NB4 (cell line): ENCODE measurements around the gene NOP9.

Source experiments
- DNase-seq: peaks from one replicate; pipeline ENCODE4 v3.0.0; 2010; ENCODE audit warnings: low read depth
- H3K4me3 ChIP-seq: one replicate; pipeline ENCODE4 v1.5.1; 2011; ENCODE audit warnings: mild to moderate bottlenecking, low read depth, low read length, moderate library complexity
- CTCF ChIP-seq: IDR thresholded peaks from one replicate; pipeline ENCODE4 v1.5.1; 2012; ENCODE audit warnings: low read depth, low read length
- MYC ChIP-seq: IDR thresholded peaks from 2 replicates; pipeline ENCODE4 v1.6.1; 2011; ENCODE audit warnings: low read depth, low read length
- POLR2A ChIP-seq: IDR thresholded peaks from 2 replicates; pipeline ENCODE4 v1.6.1; 2011; ENCODE audit warnings: mild to moderate bottlenecking; ENCODE audit not compliant: insufficient read length; ENCODE audit errors: extremely low read depth
- TF ChIP-seq, protein P1 (sequence below): IDR thresholded peaks from 2 replicates; pipeline ENCODE4 v1.6.1; 2011; ENCODE audit warnings: low read depth, low read length

Gene NOP9

DNA sequence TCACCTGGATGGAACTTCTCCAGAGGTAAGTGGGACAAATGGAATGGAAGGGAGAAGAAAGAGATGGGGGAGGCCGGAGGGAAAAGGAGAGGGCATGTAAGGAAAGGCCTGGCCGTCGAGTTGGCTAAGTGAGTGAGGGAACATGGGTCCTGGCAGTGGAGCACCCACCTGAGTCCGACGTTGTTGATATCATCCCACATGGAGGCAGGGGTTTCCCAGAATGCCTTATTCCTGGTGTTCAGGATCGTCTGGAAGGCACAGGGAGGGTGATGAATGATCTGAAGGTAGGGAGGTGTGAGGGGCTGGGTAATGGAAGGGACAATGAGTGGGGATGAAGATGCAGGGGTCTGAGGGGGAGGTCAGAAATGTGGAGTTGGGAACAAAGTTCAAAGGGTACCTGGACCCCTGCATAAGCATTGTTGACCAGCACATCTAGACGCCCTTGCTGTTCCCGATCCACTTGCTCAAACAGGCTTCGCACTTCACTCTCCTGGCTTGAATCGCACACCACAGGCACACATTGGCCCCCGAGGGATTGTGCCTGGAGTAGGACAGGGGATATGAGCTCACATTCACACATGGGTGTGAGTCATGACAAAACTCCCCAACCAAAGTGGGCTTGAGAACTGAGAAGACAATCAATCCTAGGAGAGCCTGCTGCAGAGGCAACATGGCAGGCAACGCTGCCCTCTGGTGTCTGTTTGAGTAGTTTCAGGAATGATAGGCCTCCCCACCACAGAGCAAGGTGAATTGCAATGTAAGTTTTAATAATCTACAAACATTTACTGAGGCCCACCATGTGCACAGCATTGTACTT, 3.1 kb upstream of the NOP9 start:
- no peak overlapping the region for H3K4me3 ChIP-seq
- DNase-seq, result peak; percentile 91
- TF ChIP-seq CTCF (peak; percentile 71), MYC (peak; percentile 39), POLR2A (no peak)
- TF ChIP-seq, protein P1, sequence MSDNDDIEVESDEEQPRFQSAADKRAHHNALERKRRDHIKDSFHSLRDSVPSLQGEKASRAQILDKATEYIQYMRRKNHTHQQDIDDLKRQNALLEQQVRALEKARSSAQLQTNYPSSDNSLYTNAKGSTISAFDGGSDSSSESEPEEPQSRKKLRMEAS, result peak; percentile 74

DNA sequence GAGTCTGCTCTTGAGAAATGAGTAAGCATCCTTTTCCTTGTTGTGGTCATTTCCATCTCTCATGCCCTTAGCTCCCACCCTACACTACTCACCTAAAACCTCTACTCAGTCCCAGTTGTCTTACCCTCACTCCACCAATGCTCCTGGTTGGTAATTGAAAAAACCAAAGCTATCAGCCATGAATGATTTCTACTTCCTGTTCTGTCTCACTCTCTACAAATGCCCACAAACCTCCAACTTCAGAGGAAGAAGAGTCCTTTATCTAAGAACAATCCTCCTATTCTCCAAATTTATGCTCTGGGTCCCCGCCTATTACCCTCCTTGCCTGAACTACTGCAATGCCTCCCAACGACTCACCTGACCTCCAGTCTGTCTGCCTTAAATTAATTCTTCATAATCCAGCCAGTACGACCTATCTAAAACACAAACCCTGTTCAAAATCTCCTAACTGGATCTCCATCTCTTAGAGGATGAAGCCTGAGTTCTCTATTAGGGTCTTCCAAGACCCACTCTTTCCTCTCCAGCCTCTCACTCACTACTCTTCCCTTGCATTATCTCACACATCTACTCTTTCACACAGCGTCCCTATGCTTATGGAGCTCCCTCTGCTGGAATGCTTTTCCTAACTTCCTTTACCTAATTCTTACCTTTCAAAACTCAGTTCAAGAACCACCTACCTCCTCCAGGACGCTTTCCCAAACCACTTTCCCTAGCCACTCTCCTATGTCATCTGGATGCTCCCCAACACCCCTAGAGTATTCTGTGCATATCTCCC, 2.3 kb upstream of the NOP9 start:
- peak; percentile 18 for TF ChIP-seq CTCF
- TF ChIP-seq POLR2A, result no peak
- TF ChIP-seq MYC, result no peak
- TF ChIP-seq, protein P1, result no peak
- DNase-seq, result peak; percentile 38
- no peak overlapping the region for H3K4me3 ChIP-seq

DNA sequence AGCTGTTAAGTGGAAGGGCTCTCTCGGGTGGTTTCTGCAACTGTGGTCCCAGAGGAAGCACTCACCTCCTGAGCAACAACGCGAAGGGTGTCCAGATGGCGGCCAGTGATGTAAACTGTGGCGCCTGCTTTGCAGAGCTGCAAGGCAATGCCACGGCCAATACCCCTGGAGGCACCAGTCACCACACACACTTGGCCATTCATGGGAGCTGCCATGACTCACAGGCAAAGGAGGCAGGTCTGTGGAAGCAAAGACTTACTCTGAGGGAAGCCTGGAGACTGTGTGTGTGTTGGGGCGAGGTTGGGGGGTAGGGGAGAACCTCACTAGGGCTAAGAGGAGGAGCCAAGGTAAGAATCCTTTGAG, 777 bp upstream of the NOP9 start:
- TF ChIP-seq, protein P1, result no peak
- no peak for TF ChIP-seq MYC
- no peak for TF ChIP-seq CTCF
- no peak for TF ChIP-seq POLR2A
- DNase-seq, result peak; percentile 69
- H3K4me3 ChIP-seq, result peak overlapping the region; percentile 98

GRCh38 chr14:24300326-24300980, 803 bp downstream of the NOP9 start:
- H3K4me3 ChIP-seq, result peak overlapping the region; percentile 98
- TF ChIP-seq, protein P1, result no peak
- TF ChIP-seq CTCF (no peak), MYC (no peak), POLR2A (no peak)
- DNase-seq, result no peak

GRCh38 chr14:24304019-24304387, 4.4 kb downstream of the NOP9 start:
- no peak overlapping the region for H3K4me3 ChIP-seq
- TF ChIP-seq POLR2A (no peak), CTCF (no peak), MYC (no peak)
- TF ChIP-seq, protein P1, result no peak
- no peak for DNase-seq
